ENCODE data around the gene HABP4. TPM values are rescaled to one million over a fixed set of nuclear protein-coding genes. Genes with fewer than 3 reads are reported as not detected.

HABP4 gene
- total and polyA plus RNA-seq, 9 of the 15 experiments (the other 6 are each of a cell fraction or from before 2014, with no cell fraction given), result 0.38 to 2.4 (median 1.9) TPM

DNA sequence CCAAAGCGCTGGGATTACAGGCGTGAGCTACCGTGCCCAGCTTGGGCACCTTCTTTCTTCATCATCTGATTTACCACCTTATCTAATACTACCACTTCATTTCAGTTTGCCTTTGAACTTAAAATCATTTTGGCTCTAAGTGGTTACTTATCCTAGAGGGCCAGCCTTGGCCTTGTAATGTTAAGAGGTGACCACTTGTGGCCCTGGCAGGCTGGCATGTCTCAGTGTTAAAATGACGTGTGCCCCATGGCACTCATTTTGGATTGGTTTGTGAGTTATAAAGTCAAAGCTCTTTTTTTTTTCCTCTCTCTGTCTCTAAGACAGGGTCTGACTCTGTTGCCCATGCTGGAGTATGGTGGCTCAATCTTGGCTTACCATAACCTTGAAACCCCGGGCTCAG, 17.8 kb downstream of the HABP4 start (continued):
- TF ChIP-seq, protein P1, sequence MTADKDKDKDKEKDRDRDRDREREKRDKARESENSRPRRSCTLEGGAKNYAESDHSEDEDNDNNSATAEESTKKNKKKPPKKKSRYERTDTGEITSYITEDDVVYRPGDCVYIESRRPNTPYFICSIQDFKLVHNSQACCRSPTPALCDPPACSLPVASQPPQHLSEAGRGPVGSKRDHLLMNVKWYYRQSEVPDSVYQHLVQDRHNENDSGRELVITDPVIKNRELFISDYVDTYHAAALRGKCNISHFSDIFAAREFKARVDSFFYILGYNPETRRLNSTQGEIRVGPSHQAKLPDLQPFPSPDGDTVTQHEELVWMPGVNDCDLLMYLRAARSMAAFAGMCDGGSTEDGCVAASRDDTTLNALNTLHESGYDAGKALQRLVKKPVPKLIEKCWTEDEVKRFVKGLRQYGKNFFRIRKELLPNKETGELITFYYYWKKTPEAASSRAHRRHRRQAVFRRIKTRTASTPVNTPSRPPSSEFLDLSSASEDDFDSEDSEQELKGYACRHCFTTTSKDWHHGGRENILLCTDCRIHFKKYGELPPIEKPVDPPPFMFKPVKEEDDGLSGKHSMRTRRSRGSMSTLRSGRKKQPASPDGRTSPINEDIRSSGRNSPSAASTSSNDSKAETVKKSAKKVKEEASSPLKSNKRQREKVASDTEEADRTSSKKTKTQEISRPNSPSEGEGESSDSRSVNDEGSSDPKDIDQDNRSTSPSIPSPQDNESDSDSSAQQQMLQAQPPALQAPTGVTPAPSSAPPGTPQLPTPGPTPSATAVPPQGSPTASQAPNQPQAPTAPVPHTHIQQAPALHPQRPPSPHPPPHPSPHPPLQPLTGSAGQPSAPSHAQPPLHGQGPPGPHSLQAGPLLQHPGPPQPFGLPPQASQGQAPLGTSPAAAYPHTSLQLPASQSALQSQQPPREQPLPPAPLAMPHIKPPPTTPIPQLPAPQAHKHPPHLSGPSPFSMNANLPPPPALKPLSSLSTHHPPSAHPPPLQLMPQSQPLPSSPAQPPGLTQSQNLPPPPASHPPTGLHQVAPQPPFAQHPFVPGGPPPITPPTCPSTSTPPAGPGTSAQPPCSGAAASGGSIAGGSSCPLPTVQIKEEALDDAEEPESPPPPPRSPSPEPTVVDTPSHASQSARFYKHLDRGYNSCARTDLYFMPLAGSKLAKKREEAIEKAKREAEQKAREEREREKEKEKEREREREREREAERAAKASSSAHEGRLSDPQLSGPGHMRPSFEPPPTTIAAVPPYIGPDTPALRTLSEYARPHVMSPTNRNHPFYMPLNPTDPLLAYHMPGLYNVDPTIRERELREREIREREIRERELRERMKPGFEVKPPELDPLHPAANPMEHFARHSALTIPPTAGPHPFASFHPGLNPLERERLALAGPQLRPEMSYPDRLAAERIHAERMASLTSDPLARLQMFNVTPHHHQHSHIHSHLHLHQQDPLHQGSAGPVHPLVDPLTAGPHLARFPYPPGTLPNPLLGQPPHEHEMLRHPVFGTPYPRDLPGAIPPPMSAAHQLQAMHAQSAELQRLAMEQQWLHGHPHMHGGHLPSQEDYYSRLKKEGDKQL (CRISPR knock-in tag; IDR thresholded peaks at IDR 0.05; ENCODE audit: borderline replicate concordance), result no peak
- TF ChIP-seq, protein P2, sequence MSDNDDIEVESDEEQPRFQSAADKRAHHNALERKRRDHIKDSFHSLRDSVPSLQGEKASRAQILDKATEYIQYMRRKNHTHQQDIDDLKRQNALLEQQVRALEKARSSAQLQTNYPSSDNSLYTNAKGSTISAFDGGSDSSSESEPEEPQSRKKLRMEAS (CRISPR knock-in tag; IDR thresholded peaks at IDR 0.05), result no peak
- TF ChIP-seq, protein P3, sequence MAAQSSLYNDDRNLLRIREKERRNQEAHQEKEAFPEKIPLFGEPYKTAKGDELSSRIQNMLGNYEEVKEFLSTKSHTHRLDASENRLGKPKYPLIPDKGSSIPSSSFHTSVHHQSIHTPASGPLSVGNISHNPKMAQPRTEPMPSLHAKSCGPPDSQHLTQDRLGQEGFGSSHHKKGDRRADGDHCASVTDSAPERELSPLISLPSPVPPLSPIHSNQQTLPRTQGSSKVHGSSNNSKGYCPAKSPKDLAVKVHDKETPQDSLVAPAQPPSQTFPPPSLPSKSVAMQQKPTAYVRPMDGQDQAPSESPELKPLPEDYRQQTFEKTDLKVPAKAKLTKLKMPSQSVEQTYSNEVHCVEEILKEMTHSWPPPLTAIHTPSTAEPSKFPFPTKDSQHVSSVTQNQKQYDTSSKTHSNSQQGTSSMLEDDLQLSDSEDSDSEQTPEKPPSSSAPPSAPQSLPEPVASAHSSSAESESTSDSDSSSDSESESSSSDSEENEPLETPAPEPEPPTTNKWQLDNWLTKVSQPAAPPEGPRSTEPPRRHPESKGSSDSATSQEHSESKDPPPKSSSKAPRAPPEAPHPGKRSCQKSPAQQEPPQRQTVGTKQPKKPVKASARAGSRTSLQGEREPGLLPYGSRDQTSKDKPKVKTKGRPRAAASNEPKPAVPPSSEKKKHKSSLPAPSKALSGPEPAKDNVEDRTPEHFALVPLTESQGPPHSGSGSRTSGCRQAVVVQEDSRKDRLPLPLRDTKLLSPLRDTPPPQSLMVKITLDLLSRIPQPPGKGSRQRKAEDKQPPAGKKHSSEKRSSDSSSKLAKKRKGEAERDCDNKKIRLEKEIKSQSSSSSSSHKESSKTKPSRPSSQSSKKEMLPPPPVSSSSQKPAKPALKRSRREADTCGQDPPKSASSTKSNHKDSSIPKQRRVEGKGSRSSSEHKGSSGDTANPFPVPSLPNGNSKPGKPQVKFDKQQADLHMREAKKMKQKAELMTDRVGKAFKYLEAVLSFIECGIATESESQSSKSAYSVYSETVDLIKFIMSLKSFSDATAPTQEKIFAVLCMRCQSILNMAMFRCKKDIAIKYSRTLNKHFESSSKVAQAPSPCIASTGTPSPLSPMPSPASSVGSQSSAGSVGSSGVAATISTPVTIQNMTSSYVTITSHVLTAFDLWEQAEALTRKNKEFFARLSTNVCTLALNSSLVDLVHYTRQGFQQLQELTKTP (IDR thresholded peaks at IDR 0.05; ENCODE audit: low read depth in 1 of 2, partially characterized antibody in 2 of 2), result no peak
- no peak for TF ChIP-seq ZNF76 (CRISPR knock-in tag; IDR thresholded peaks at IDR 0.05; ENCODE audit: borderline replicate concordance)
- TF ChIP-seq, protein P4, sequence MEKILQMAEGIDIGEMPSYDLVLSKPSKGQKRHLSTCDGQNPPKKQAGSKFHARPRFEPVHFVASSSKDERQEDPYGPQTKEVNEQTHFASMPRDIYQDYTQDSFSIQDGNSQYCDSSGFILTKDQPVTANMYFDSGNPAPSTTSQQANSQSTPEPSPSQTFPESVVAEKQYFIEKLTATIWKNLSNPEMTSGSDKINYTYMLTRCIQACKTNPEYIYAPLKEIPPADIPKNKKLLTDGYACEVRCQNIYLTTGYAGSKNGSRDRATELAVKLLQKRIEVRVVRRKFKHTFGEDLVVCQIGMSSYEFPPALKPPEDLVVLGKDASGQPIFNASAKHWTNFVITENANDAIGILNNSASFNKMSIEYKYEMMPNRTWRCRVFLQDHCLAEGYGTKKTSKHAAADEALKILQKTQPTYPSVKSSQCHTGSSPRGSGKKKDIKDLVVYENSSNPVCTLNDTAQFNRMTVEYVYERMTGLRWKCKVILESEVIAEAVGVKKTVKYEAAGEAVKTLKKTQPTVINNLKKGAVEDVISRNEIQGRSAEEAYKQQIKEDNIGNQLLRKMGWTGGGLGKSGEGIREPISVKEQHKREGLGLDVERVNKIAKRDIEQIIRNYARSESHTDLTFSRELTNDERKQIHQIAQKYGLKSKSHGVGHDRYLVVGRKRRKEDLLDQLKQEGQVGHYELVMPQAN (IDR thresholded peaks at IDR 0.05; ENCODE audit: borderline replicate concordance), result no peak
- TF ChIP-seq KDM2B (CRISPR knock-in tag; IDR thresholded peaks at IDR 0.05), result no peak
- TF ChIP-seq BRCA1 (IDR thresholded peaks at IDR 0.05), result no peak
- no peak for TF ChIP-seq BRCA1 (CRISPR knock-in tag; IDR thresholded peaks at IDR 0.05)
- TF ChIP-seq ZEB2 (IDR thresholded peaks at IDR 0.05), result no peak
- TF ChIP-seq ZNF140 (CRISPR knock-in tag; IDR thresholded peaks at IDR 0.05), result no peak
